ENCODE data around the gene PUM2. TPM values are rescaled to one million over a fixed set of nuclear protein-coding genes. Genes with fewer than 3 reads are reported as not detected.

The PUM2 gene
- total RNA-seq, 1 experiment from 2014 or later, result 112 TPM

DNA sequence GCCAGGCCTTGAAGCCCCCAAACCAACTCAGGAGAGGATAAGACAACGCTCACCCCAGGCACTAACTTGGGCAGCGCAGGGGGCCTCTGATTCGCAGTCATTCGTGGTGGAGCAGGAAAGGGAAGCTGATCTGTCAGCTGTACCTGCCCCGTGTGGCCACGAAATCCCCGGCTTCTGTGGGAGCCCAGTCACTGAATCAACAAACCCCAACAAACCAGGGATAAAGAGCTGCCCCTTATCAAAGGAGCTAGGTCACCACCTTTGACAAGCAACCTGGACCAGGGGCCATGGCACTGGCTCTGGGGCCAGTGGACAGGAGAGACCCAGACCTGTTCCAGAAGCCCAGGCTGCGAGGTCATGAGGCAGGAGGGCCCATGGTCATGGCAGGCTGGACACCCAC lies 140.2 kb downstream of the PUM2 start:
- POLR2A ChIA-PET (ENCODE audit: low non-redundant PET), result no interaction called here
- CTCF ChIA-PET, result no interaction called here
- no peaks in the 10 kb centered on the region for H3K27me3 ChIP-seq (replicated peaks; ENCODE audit: insufficient read depth, low read depth, low read length, poor library complexity)
- no peak for DNase-seq (ENCODE audit: low spot score)
- no peak overlapping the region for H3K4me3 ChIP-seq (ENCODE audit: low read depth, low read length, poor library complexity, severe bottlenecking)
- H3K27ac ChIP-seq (ENCODE audit: low read depth, low read length, poor library complexity, severe bottlenecking), result no peak overlapping the region
- TF ChIP-seq EZH2 (IDR thresholded peaks at IDR 0.05; ENCODE audit: borderline replicate concordance, low read depth, low read length, poor library complexity, severe bottlenecking) (no peak), CTCF (conservative IDR thresholded peaks at IDR 0.05; ENCODE audit: low read depth, low read length) (no peak)
- intact Hi-C loops (cut with micrococcal nuclease; ENCODE audit: unreplicated experiment), result no loop called here
- BruUV-seq (replicated peaks), result no TSS peak
- H3K9me3 ChIP-seq (ENCODE audit: low read depth, low read length, poor library complexity, severe bottlenecking), result no peaks in the 10 kb centered on the region
- no peaks in the 10 kb centered on the region for H3K36me3 ChIP-seq (ENCODE audit: insufficient read depth, low read length, poor library complexity, severe bottlenecking)
- H3K4me1 ChIP-seq (ENCODE audit: insufficient read depth, low read length, poor library complexity, severe bottlenecking), result peaks cover 22% of the 10 kb centered on the region

- intact Hi-C loops (cut with micrococcal nuclease; ENCODE audit: unreplicated experiment), result no loop called here
- Histone ChIP-seq H3K36me3 (ENCODE audit: insufficient read depth, low read length, poor library complexity, severe bottlenecking) (no peaks in the 10 kb centered on the region), H3K4me3 (ENCODE audit: low read depth, low read length, poor library complexity, severe bottlenecking) (no peak overlapping the region), H3K27ac (ENCODE audit: low read depth, low read length, poor library complexity, severe bottlenecking) (no peak overlapping the region), H3K27me3 (replicated peaks; ENCODE audit: insufficient read depth, low read depth, low read length, poor library complexity) (no peaks in the 10 kb centered on the region), H3K4me1 (ENCODE audit: insufficient read depth, low read length, poor library complexity, severe bottlenecking) (peaks cover 22% of the 10 kb centered on the region), H3K9me3 (ENCODE audit: low read depth, low read length, poor library complexity, severe bottlenecking) (no peaks in the 10 kb centered on the region)
- ChIA-PET CTCF (interaction anchor here (0.7 kb wide), 1 partner anchor 223 kb away, joined by 4 read pairs; no protein-coding TSS in a partner anchor), POLR2A (ENCODE audit: low non-redundant PET) (no interaction called here)
- BruUV-seq (replicated peaks), result no TSS peak
- TF ChIP-seq EZH2 (IDR thresholded peaks at IDR 0.05; ENCODE audit: borderline replicate concordance, low read depth, low read length, poor library complexity, severe bottlenecking) (no peak), CTCF (conservative IDR thresholded peaks at IDR 0.05; ENCODE audit: low read depth, low read length) (no peak)
- DNase-seq (ENCODE audit: low spot score), result no peak
Observed at GRCh38 chr2:20209373-20210109, 141.1 kb downstream of the PUM2 start.

- H3K36me3 ChIP-seq (ENCODE audit: insufficient read depth, low read length, poor library complexity, severe bottlenecking), result no peaks in the 10 kb centered on the region
- H3K9me3 ChIP-seq (ENCODE audit: low read depth, low read length, poor library complexity, severe bottlenecking), result no peaks in the 10 kb centered on the region
- H3K27me3 ChIP-seq (replicated peaks; ENCODE audit: insufficient read depth, low read depth, low read length, poor library complexity), result no peaks in the 10 kb centered on the region
- peaks cover 15% of the 10 kb centered on the region for H3K4me1 ChIP-seq (ENCODE audit: insufficient read depth, low read length, poor library complexity, severe bottlenecking)
- no peak overlapping the region for H3K4me3 ChIP-seq (ENCODE audit: low read depth, low read length, poor library complexity, severe bottlenecking)
- no peak for DNase-seq (ENCODE audit: low spot score)
- POLR2A ChIA-PET (ENCODE audit: low non-redundant PET), result no interaction called here
- intact Hi-C loops (cut with micrococcal nuclease; ENCODE audit: unreplicated experiment), result no loop called here
- no peak overlapping the region for H3K27ac ChIP-seq (ENCODE audit: low read depth, low read length, poor library complexity, severe bottlenecking)
- TF ChIP-seq CTCF (conservative IDR thresholded peaks at IDR 0.05; ENCODE audit: low read depth, low read length) (no peak), EZH2 (IDR thresholded peaks at IDR 0.05; ENCODE audit: borderline replicate concordance, low read depth, low read length, poor library complexity, severe bottlenecking) (no peak)
- BruUV-seq (replicated peaks), result no TSS peak
- CTCF ChIA-PET, result no interaction called here
Observed at GRCh38 chr2:20208476-20208859, 142.2 kb downstream of the PUM2 start.

Measured in A673 (cell line).